Activated CD8-positive, alpha-beta memory T cell treated with anti-CD3 and anti-CD28 coated beads, Interleukin-2, amount 10 ng/mL, durations not matched to agents 7 days and 5 days (primary cell): ENCODE data around the gene EEF1AKMT1. TPM values are rescaled to one million over a fixed set of nuclear protein-coding genes. Genes with fewer than 3 reads are reported as not detected.
"Not testable (repeated sequence)": the region's sequence is repeated elsewhere in the genome, so short reads cannot be mapped to it uniquely, and the experiment has no call there.

Experiments used
- ATAC-seq: fragments of 150-1000 bp; cut with Tn5 transposase; one replicate; pipeline ENCODE4 v1.10.0; 2021; ENCODE audit warnings: moderate library complexity
- CTCF ChIA-PET: fragments of 350-600 bp; sonication (Branson Sonifier 250); formaldehyde crosslinking; loops from one replicate; lab custom pipeline; 2021; ENCODE audit warnings: antibody characterized with exemption; lab: Charles Lee
- DNase-seq: peaks from one replicate; pipeline ENCODE4 v3.0.0-alpha.2; 2020
- H3K27ac Mint-ChIP-seq: one replicate; pipeline ENCODE4 v1.8.0; 2021; ENCODE audit warnings: mild to moderate bottlenecking, mixed read lengths
- H3K27me3 Mint-ChIP-seq: one replicate; pipeline ENCODE4 v1.8.0; 2021; ENCODE audit warnings: mixed read lengths
- H3K36me3 Mint-ChIP-seq: one replicate; pipeline ENCODE4 v1.8.0; 2021; ENCODE audit warnings: mild to moderate bottlenecking, mixed read lengths
- H3K4me1 Mint-ChIP-seq: one replicate; pipeline ENCODE4 v1.8.0; 2021; ENCODE audit warnings: mixed read lengths
- H3K4me3 Mint-ChIP-seq: one replicate; pipeline ENCODE4 v1.8.0; 2021; ENCODE audit warnings: mild to moderate bottlenecking, moderate library complexity, mixed read lengths
- H3K9me3 Mint-ChIP-seq: one replicate; pipeline ENCODE4 v1.8.0; 2022; ENCODE audit warnings: low read depth, mixed read lengths
- total RNA-seq, 2 experiments: library from RNA; stranded (reverse); gene quantifications; one replicate each; pipeline ENCODE4 v1.2.3, GENCODE V29; 2021

The EEF1AKMT1 gene
- total RNA-seq, 2 experiments from 2014 or later = 7.5 to 10.6 TPM

- Mint-ChIP-seq H3K36me3 (no peaks in the 10 kb centered on the region), H3K9me3 (no peaks in the 10 kb centered on the region), H3K4me3 (no peak overlapping the region), H3K27ac (no peak overlapping the region), H3K27me3 (peaks cover 23% of the 10 kb centered on the region), H3K4me1 (peaks cover 4% of the 10 kb centered on the region)
- ATAC-seq (no peak), DNase-seq (no peak)
- CTCF ChIA-PET = no interaction called here
These were observed 77.7 kb downstream of the EEF1AKMT1 start for GRCh38 chr13:20696073-20696472.

- H3K27ac Mint-ChIP-seq = no peak overlapping the region
- CTCF ChIA-PET = no interaction called here
- H3K27me3 Mint-ChIP-seq = peaks cover 9% of the 10 kb centered on the region
- ATAC-seq (no peak), DNase-seq (no peak)
- no peaks in the 10 kb centered on the region for H3K9me3 Mint-ChIP-seq
- no peaks in the 10 kb centered on the region for H3K36me3 Mint-ChIP-seq
- no peak overlapping the region for H3K4me3 Mint-ChIP-seq
- H3K4me1 Mint-ChIP-seq = peaks cover 4% of the 10 kb centered on the region
These were observed 82.1 kb downstream of the EEF1AKMT1 start for GRCh38 chr13:20691616-20692015.

- Mint-ChIP-seq H3K27ac (no peak overlapping the region), H3K4me3 (no peak overlapping the region), H3K9me3 (no peaks in the 10 kb centered on the region), H3K27me3 (peaks cover 3% of the 10 kb centered on the region), H3K36me3 (no peaks in the 10 kb centered on the region), H3K4me1 (no peaks in the 10 kb centered on the region)
- DNase-seq (no peak), ATAC-seq (no peak)
- CTCF ChIA-PET = no interaction called here
These were observed 84.5 kb downstream of the EEF1AKMT1 start for GRCh38 chr13:20689291-20689690.

- CTCF ChIA-PET = interaction anchor here (0.9 to 1.4 kb wide), 2 partner anchors 17 to 26 kb away, joined by 3 to 4 read pairs; no protein-coding TSS in a partner anchor
- DNase-seq (no peak), ATAC-seq (no peak)
- H3K9me3 Mint-ChIP-seq = no peaks in the 10 kb centered on the region
- no peak overlapping the region for H3K4me3 Mint-ChIP-seq
- H3K27ac Mint-ChIP-seq = no peak overlapping the region
- H3K27me3 Mint-ChIP-seq = no peaks in the 10 kb centered on the region
- no peaks in the 10 kb centered on the region for H3K36me3 Mint-ChIP-seq
- H3K4me1 Mint-ChIP-seq = no peaks in the 10 kb centered on the region
These were observed 86.7 kb downstream of the EEF1AKMT1 start for GRCh38 chr13:20686863-20687579.

GRCh38 chr13:20686167-20686566 lies 87.6 kb downstream of the EEF1AKMT1 start:
- Mint-ChIP-seq H3K4me3 (no peak overlapping the region), H3K9me3 (no peaks in the 10 kb centered on the region), H3K27me3 (no peaks in the 10 kb centered on the region), H3K4me1 (no peaks in the 10 kb centered on the region), H3K36me3 (no peaks in the 10 kb centered on the region), H3K27ac (no peak overlapping the region)
- DNase-seq (no peak), ATAC-seq (no peak)
- CTCF ChIA-PET = interaction anchor here (0.9 kb wide), 1 partner anchor 27 kb away, joined by 3 read pairs; no protein-coding TSS in a partner anchor

GRCh38 chr13:20685092-20685491 lies 88.7 kb downstream of the EEF1AKMT1 start:
- no peak for ATAC-seq
- no peaks in the 10 kb centered on the region for H3K36me3 Mint-ChIP-seq
- no peaks in the 10 kb centered on the region for H3K4me1 Mint-ChIP-seq
- no peak overlapping the region for H3K4me3 Mint-ChIP-seq
- CTCF ChIA-PET = no interaction called here
- no peak overlapping the region for H3K27ac Mint-ChIP-seq
- H3K27me3 Mint-ChIP-seq = no peaks in the 10 kb centered on the region
- H3K9me3 Mint-ChIP-seq = no peaks in the 10 kb centered on the region
- no peak for DNase-seq

- no peaks in the 10 kb centered on the region for H3K27me3 Mint-ChIP-seq
- no peaks in the 10 kb centered on the region for H3K36me3 Mint-ChIP-seq
- H3K9me3 Mint-ChIP-seq = no peaks in the 10 kb centered on the region
- CTCF ChIA-PET = no interaction called here
- H3K4me3 Mint-ChIP-seq = no peak overlapping the region
- H3K27ac Mint-ChIP-seq = no peak overlapping the region
- no peak for ATAC-seq
- DNase-seq = no peak
- H3K4me1 Mint-ChIP-seq = no peaks in the 10 kb centered on the region
These were observed 89.2 kb downstream of the EEF1AKMT1 start for GRCh38 chr13:20684546-20684945.

- no peaks in the 10 kb centered on the region for H3K36me3 Mint-ChIP-seq
- ATAC-seq (no peak), DNase-seq (no peak)
- H3K4me3 Mint-ChIP-seq = no peak overlapping the region
- H3K27me3 Mint-ChIP-seq = no peaks in the 10 kb centered on the region
- H3K4me1 Mint-ChIP-seq = no peaks in the 10 kb centered on the region
- no peak overlapping the region for H3K27ac Mint-ChIP-seq
- CTCF ChIA-PET = no interaction called here
- no peaks in the 10 kb centered on the region for H3K9me3 Mint-ChIP-seq
These were observed 89.7 kb downstream of the EEF1AKMT1 start for GRCh38 chr13:20684041-20684440.

- no peak for ATAC-seq
- no peaks in the 10 kb centered on the region for H3K27me3 Mint-ChIP-seq
- CTCF ChIA-PET = no interaction called here
These were observed 91.7 kb downstream of the EEF1AKMT1 start for GRCh38 chr13:20682061-20682460.

GRCh38 chr13:20681481-20681880 lies 92.3 kb downstream of the EEF1AKMT1 start:
- H3K27ac Mint-ChIP-seq, H3K4me1 Mint-ChIP-seq, DNase-seq, CTCF ChIA-PET, H3K9me3 Mint-ChIP-seq, H3K27me3 Mint-ChIP-seq, H3K36me3 Mint-ChIP-seq, ATAC-seq, H3K4me3 Mint-ChIP-seq: not testable (repeated sequence)

More at GRCh38 chr13:20682061-20682460, 91.7 kb downstream of the EEF1AKMT1 start:
- H3K4me1 Mint-ChIP-seq = no peaks in the 10 kb centered on the region
- DNase-seq = no peak
- H3K36me3 Mint-ChIP-seq = no peaks in the 10 kb centered on the region
- H3K27ac Mint-ChIP-seq = no peak overlapping the region
- no peak overlapping the region for H3K4me3 Mint-ChIP-seq
- no peaks in the 10 kb centered on the region for H3K9me3 Mint-ChIP-seq

- ATAC-seq (no peak), DNase-seq (no peak)
- no peak overlapping the region for H3K27ac Mint-ChIP-seq
- CTCF ChIA-PET = interaction anchor here (1.6 kb wide), 1 partner anchor 187 kb away, joined by 4 read pairs; no protein-coding TSS in a partner anchor
- H3K27me3 Mint-ChIP-seq = no peaks in the 10 kb centered on the region
- H3K9me3 Mint-ChIP-seq = no peaks in the 10 kb centered on the region
- no peaks in the 10 kb centered on the region for H3K36me3 Mint-ChIP-seq
- H3K4me3 Mint-ChIP-seq = no peak overlapping the region
- H3K4me1 Mint-ChIP-seq = no peaks in the 10 kb centered on the region
These were observed 93.2 kb downstream of the EEF1AKMT1 start for GRCh38 chr13:20680416-20681080.

- Mint-ChIP-seq H3K27me3 (no peaks in the 10 kb centered on the region), H3K4me1 (no peaks in the 10 kb centered on the region), H3K27ac (no peak overlapping the region), H3K9me3 (no peaks in the 10 kb centered on the region), H3K4me3 (no peak overlapping the region), H3K36me3 (no peaks in the 10 kb centered on the region)
- CTCF ChIA-PET = interaction anchor here (1.6 kb wide), 1 partner anchor 187 kb away, joined by 4 read pairs; no protein-coding TSS in a partner anchor
- DNase-seq = no peak
- no peak for ATAC-seq
These were observed 93.9 kb downstream of the EEF1AKMT1 start for GRCh38 chr13:20679879-20680278.
